Medulla oblongata (tissue), 1 donor: ENCODE results near the gene AFF1.
A peak's percentile ranks its signal among the peaks of the same experiment; 100 is the strongest.
"Not testable (repeated sequence)": the region's sequence is repeated elsewhere in the genome, so short reads cannot be mapped to it uniquely, and the experiment has no call there.

Source experiments
- DNase-seq: peaks from one replicate; pipeline ENCODE4 v3.0.0-alpha.2; 2015; ENCODE audit errors: extremely low spot score

AFF1 gene

GRCh38 chr4:87056881-87057280, 122.1 kb downstream of the AFF1 start:
- no peak for DNase-seq

GRCh38 chr4:87057835-87058355, 123.1 kb downstream of the AFF1 start:
- no peak for DNase-seq

DNA sequence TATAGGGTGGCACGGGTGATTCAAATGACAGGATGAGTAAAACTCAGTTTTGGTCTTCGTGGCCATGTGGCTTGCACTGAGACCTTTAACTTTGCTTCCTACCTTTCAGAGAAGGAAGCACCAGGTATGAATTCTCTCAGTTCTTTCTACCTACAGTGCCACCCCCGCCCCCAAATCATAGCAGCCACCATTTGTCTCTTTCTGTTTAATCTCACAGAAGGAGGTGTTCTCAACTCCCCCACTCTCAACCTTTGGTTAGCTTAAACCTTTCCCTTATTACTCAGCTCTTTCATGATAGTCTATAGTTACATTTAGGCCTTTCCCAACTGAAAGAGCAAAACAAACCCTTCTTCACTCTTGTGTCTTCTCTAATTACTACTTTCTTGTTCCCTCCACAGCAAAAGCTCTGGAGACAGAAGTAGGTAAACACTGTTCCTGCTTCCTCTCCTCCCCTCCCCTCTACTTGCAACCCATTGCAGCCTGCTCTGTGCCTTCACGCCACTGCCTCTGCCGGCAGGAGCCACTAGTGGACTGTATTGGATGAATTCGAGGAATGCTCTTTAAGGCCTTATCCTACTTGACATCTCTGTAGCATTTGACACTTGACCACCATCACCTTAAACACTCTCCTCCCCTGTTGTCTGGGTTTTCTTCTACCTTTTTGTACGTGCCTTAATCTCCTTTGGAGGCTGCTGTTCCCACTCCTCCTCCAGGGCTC, 123.7 kb downstream of the AFF1 start:
- DNase-seq, result peak; percentile 82

DNA sequence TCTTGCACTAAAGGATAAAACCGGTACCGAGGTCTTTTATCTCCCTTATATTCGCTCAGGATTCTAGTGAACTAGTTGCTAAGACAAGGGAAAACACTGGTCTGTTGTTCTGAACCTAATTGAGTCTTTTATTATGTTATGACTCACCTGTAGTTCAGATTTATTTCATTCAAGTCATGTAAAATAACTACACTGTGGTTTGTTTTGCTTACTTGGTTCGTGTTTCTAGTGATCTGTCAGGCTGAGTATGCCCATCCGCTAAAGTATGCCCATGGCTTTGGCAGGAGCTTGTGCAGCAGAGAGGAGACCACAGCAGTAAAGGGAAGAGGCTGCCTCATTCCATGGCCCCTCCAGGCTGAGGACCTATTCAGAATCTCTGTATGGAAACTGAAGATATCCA, 126.1 kb downstream of the AFF1 start:
- no peak for DNase-seq

DNA sequence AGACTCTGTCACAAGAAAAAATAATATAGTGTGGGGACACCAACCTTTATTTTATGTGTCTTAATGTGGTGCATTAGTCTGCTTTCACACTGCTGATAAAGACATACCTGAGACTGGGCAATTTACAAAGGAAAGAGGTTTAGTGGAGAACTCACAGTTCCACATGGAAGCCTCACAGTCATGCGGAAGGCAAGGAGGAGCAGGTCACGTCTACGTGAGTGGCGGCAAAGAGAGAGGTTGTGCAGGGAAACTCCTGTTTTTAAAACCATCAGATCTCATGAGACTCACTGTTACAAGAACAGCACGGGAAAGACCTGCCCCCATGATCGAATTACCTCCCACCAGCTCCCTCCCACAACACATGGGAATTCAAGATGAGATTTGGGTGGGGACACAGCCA, 130.2 kb downstream of the AFF1 start:
- no peak for DNase-seq

DNA sequence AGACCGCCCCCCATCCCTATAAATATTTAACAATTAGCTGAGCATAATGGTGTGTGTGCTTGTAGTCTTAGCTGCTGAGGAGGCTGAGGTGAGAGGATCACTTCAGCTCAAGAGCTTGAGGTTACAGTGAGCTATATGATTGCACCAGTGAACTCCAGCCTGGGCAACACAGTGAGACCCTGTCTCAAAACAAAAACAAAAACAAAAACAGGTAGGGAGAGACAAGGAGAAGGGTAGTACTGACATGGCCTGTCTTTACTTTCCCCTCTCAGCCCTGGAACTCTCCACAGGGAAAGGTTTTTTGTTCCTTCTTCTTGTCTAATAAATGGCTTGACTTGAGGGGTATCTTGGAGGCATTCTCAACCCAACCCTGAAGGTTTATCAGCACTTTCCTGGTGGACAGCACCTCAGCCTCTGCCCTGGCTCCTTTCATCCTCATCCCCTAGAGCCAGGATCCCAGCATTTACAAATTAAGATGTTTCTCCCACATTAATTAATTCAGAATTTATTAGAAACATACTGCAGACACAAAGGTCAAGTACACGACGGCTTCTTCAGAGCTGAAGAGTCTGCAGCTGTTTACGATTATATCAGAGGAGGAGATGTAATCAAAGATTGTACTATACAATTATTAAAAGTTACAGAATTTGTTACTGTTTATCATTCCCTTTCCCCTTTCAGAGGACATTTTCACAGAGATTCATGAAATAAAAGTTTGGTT, 131.8 kb downstream of the AFF1 start:
- DNase-seq, result no peak

DNA sequence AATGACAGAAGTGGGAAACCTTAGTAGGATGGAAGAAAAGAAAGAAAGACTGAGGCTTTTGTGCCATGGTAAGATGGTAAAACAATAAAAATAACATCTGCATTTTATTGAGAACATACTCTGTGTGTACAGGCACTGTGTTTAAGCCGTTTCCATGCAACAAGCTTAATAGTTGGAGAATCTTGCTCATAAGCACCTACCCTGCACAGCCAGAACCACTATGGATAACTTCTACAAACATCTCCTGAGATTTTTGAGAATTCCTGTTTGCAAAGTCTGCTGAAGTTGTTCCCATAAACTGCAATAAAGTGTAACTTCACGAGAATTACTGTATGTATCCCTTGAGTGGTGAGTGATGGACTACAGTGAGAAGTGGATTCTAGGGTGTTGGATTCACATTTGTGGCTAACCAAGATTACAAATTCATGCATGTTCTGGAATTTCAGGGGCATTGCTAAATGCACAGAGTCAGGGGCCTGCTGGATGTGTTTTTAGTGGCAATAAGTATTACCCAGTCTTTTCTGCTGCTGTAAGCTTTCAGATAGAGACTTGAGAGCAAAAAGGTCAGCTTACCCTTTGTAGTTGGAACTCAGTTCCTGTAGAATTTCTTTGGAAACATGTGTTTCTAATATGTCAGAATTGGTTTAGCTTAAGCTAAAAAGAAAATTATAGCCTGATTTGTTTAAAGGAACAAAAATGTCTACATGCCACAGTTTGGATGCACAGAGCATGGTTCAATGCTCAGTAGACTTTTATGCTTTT, 132.5 kb downstream of the AFF1 start:
- no peak for DNase-seq

- no peak for DNase-seq
Observed at GRCh38 chr4:87068583-87069021, 133.8 kb downstream of the AFF1 start.

DNA sequence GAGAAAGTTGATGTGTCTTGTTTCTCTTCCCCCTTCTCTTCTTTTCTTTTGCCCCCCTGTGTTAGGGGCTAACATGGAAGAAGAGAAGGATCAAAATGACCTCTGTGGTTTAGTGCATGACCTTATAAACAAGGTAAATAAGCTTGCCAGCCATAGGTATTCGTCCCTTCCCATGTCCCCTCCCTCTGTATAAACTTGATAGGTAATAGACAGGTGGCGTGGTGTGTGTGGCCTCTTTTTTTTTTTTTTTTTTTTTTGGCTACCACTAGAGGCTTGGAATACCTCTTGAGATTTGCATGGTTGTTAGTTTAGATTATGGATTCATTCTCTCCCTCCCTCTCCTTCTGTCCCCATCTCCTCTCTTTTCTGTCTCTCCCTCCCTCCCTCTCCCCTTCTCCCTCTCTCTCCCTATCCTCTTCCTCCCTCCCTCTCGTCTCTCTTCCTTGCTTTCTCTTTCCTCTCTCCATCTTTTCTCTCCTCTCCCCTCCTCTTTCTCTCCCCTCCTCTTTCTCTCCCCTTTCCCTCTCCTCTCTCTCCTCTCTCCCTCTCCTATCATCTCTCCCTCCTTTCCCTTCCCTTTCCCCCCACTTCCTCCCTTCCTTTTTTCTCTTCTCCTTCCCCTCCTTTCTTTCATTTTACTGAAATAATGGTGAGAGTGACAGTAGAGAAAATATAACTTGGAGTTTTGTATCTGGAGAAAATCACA, 134.4 kb downstream of the AFF1 start:
- DNase-seq, result no peak

DNA sequence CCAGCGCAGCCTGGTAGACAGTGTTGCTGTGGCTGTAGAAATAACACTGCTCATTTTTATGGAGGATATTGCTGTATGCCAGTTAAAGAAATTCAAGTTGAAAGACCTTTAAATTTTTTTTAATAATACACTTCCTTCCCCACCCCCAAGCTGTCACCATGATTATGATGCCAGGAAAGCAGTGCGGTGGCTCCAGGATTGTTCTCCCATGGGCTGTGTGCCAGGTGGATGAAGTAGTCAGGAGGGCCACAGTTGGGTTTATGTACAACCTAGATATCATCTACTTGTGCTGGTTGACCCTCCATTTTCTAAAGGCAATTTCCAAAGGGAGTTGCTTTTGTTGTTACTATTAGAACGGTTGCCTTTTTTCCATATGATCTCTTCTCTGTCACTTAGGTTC, 136.6 kb downstream of the AFF1 start:
- no peak for DNase-seq

DNA sequence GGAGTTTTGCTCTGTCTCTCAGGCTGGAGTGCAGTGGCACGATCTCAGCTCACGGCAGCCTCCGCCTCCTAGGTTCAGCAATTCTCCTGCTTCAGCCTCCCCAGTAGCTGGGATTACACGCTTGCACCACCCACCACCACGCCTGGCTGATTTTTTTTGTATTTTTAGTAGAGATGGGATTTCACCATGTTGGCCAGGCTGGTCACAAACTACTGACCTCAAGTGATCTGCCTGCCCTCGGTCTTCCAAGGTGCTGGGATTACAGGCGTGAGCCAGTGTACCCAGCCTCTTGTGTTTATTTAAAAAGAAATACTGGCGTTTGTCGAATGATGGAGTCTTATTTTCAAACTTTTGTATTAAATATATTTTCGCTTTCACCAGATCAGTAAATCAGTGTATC, 137.7 kb downstream of the AFF1 start:
- DNase-seq, result not testable (repeated sequence)

DNA sequence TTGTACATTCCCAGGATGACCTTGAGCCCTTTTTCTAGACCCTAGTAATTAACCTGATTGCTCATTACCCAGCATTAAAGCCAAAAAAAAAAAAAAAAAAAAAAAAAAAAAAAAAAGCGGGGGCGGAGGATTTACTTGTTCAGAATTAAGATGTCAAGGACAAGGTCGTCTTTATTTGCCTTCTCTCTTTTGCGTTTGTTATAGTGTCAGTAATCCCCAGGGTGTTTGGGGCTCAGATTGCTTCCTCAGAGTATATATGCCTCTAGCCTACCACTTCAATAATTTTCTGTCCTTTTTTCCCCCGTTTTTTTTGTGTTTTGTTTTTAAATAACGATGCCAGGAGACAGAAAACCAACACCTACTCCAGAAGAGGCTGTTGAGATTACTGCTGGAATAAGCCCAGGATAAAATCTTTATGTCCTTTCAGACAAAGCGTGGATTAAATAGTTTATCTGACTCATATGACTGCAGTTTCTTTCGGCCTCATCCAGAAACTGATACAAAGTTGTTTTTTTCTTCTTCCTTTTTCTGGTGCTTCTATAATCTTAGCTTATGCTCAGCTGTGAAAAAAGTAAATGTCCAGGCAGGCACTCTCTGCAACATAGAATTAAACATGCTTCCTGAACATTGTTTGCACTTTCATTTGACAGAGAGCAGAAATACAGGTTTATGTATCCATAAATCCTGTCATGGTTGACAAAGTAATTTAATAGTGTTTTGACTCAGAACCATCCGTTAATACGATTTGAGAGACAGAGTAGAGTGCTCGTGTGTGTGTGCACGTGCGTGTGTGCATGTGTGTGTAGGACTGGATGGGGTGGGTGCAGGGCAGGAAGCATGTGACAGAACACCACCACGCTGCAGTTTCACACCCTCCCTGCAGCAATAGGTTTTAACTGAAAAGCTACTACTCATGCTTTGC, 138.6 kb downstream of the AFF1 start:
- DNase-seq, result peak; percentile 73

DNA sequence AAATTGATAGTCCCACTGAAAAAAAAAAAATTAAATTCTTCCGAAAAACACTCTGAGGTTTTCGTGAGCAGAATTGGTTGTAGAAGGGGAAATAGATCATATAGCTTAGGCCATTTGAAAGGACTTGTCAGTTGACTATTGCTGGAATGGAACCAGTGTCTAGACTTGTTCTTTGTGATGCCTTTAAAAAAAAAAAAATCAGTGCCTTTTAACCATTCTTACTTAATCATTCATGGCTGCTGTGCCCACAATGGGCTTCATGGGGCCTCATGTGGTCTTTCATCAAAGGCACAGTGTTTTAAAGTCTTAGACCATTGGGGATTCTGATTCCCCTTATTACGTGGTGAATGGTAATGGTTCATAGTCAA, 139.3 kb downstream of the AFF1 start:
- DNase-seq, result no peak

DNA sequence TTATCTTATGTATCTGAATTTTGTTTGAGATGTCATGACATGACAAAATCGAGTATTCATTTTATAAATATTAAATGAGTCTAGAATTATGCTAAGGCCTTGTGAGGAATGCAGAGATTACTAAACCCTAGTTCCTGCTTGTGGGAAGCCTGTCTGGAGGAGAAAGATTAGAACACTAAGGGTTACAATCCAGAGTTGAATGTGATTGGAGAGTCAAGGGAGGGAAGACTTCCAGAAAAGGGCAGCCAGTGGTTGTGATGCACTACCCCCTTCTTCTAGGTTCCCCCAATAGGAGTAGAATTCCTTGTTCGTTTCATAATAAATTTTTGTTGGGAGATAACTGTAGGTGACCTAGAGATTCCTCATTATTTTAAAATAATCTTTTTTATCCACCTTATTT, 141.1 kb downstream of the AFF1 start:
- peak; percentile 20 for DNase-seq

- DNase-seq, result peak; percentile 60
Observed at GRCh38 chr4:87076690-87077358, 142.0 kb downstream of the AFF1 start.

DNA sequence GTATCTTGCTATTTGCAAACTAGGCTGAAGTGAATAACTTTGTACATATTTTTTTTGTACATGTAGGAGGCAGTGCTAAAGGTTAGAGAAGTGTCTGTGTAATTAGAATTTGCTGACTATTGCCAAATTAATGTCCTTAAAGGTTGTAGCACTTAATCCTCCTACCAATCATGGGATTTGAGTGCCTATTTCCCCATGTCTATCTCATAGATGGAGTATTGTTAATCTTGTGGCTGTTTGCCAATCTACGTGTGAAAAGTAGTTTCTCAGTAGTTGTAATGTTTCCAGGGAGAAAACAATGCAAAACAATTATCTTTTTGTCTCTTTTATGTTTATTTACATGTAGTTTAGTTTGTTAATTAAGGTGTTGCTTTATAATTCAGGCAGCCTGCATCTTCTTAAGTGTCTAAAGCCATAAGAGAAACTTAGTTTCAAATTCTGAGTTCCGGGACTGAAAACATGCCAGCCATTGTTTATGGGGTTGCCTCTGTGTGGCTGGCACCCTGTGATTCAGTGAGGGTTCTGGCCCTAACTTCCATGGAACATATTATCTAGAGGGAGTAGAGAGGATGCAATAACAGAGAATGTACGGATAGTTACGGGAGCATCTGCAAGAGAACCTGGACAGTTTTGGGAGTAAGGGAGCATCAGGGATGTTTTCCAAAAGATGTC, 143.2 kb downstream of the AFF1 start:
- DNase-seq, result peak; percentile 75

- DNase-seq, result peak; percentile 64
Observed at GRCh38 chr4:87078987-87079486, 144.2 kb downstream of the AFF1 start.

GRCh38 chr4:87079967-87080366, 145.2 kb downstream of the AFF1 start:
- no peak for DNase-seq

DNA sequence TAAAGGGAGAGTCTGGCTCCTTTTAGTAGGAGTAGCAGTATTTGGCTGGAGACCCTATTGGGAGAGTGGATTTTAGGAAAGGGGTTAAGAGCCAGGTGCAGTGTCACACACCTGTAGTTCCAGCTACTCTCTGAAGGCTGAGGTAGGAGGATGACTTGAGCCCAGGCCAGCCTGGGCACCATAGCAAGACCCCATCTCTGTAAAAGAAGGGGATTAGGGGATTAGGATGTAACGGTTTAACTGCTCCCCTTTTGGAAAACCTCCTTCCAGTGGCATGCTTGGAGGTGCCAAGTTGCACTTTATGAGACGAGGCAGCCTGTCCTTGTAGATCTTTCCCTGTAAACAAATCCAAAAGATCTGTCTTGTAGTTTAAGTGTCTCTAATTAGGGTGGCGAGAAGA, 145.7 kb downstream of the AFF1 start:
- no peak for DNase-seq
